Mucosa of descending colon (tissue), 3 donors: Measurements from ENCODE around the gene GIMAP8. TPM values are rescaled to one million over a fixed set of nuclear protein-coding genes. Genes with fewer than 3 reads are reported as not detected.

Source experiments
- ATAC-seq: fragments of 200-7000 bp; cut with Tn5 transposase; one replicate; pipeline ENCODE4 v1.9.1; 2020; ENCODE audit warnings: mild to moderate bottlenecking, moderate library complexity
- DNase-seq, 3 donors: peaks; one replicate each; pipeline ENCODE4 v3.0.0-alpha.2; 2020
- H3K36me3 ChIP-seq: fragments of 200-600 bp; one replicate; pipeline ENCODE4 v1.8.0; 2021; ENCODE audit warnings: low read depth, mild to moderate bottlenecking
- H3K4me1 ChIP-seq: fragments of 200-600 bp; one replicate; pipeline ENCODE4 v1.8.0; 2021; ENCODE audit warnings: low read depth, mild to moderate bottlenecking
- H3K4me3 ChIP-seq: fragments of 200-600 bp; one replicate; pipeline ENCODE4 v1.8.0; 2021; ENCODE audit warnings: mild to moderate bottlenecking
- H3K9me3 ChIP-seq: fragments of 200-600 bp; one replicate; pipeline ENCODE4 v1.8.0; 2021; ENCODE audit warnings: mild to moderate bottlenecking
- intact Hi-C, 2 donors: fragments of 100-400 bp; cut with DNase I in 1 of 2; cut with micrococcal nuclease in 1 of 2; formaldehyde crosslinking; loops; one replicate each; pipeline versions ENCODE4 v1.11.0 to v1.11.1; 2022; cut with DNase I, micrococcal nuclease
- total RNA-seq, 3 donors: library from RNA; stranded (reverse); fragmentation: NEBNext Ultra II Directional in 2 of 3; extraction: Animal tissue kit (Norgen Biotek cat#: 25700) in 2 of 3; gene quantifications; one replicate each; pipeline versions ENCODE4 v1.2.1 to v1.2.4, GENCODE V29; 2021 to 2023
- TF ChIP-seq, protein P1 (sequence below): fragments of 200-600 bp; IDR thresholded peaks from one replicate; pipeline ENCODE4 v1.8.0; 2022; ENCODE audit warnings: antibody characterized with exemption, mild to moderate bottlenecking
- donor health status: DM: no; HTN: no; CAD: no; lungs with moderate emphysema.
- donor health status: DM: no; HTN: no; CAD: no.
- donor health status: DM: no; HTN: yes; CAD: no.

GIMAP8 gene
- total RNA-seq, 3 donors from 2014 or later = 4.1 to 9.1 (median 5.5) TPM

DNA sequence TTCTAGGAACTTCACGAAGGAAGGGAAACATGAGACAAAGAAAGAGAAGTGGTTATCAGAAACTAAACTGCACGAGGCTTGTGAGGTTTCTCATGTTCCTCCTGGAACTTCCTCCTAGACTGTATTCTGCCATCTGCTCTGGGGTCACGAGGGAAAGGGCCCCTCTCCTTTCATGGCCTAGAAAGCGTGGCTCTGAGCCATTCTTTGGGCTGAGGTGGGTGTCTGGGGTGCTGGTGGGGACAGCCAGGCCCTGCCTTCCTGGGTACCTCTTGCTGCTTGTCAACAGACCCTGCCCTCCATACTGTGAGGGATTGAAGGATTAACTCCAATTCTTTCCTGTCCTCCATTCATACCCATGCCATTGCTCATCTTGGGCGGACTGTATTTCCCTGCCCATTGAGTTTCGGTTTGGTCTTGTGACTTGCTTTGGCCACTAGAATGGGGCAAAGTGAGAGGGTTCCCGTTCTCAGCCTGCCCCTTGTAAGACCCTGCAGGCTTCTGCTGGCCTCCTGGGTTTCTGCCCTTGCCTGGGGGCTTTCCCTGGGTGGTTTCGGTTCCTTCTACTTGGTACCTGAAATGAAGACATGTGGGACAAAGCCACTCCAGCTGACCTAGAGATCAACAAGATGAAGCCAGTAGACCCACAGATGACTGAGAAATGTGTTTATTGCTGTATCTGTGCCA is 14.9 kb upstream of the GIMAP8 start:
- TF ChIP-seq, protein P1, sequence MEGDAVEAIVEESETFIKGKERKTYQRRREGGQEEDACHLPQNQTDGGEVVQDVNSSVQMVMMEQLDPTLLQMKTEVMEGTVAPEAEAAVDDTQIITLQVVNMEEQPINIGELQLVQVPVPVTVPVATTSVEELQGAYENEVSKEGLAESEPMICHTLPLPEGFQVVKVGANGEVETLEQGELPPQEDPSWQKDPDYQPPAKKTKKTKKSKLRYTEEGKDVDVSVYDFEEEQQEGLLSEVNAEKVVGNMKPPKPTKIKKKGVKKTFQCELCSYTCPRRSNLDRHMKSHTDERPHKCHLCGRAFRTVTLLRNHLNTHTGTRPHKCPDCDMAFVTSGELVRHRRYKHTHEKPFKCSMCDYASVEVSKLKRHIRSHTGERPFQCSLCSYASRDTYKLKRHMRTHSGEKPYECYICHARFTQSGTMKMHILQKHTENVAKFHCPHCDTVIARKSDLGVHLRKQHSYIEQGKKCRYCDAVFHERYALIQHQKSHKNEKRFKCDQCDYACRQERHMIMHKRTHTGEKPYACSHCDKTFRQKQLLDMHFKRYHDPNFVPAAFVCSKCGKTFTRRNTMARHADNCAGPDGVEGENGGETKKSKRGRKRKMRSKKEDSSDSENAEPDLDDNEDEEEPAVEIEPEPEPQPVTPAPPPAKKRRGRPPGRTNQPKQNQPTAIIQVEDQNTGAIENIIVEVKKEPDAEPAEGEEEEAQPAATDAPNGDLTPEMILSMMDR = no peak
- no peaks in the 10 kb centered on the region for H3K4me1 ChIP-seq
- intact Hi-C loops = no loop called here
- H3K4me3 ChIP-seq = no peak overlapping the region
- H3K36me3 ChIP-seq = no peaks in the 10 kb centered on the region
- peak in 1 of 3 donors; percentile 55 for DNase-seq
- H3K9me3 ChIP-seq = no peaks in the 10 kb centered on the region
- peak; percentile 84 for ATAC-seq

DNA sequence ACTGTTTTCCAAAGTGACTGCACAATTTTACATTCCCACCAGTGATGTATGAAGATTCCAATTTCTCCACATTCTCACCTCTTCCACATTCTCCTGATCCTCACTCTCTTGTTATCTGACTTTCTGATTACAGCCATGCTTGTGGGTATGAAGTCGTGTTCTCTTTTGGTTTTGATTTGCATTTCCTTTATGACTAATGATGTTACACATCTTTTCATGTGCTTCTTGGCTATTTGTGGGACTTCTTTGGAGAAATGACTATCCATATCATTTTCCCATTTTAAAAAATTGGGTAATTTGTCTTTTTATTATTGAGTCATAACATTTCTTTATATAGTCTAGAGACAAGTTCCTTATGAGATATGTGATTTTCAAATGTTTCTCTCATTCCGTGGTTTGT is 10.5 kb upstream of the GIMAP8 start:
- H3K4me1 ChIP-seq = no peaks in the 10 kb centered on the region
- no peaks in the 10 kb centered on the region for H3K36me3 ChIP-seq
- ATAC-seq (no peak), DNase-seq (no peak)
- no peak overlapping the region for H3K4me3 ChIP-seq
- TF ChIP-seq, protein P1 = no peak
- H3K9me3 ChIP-seq = peaks cover 10% of the 10 kb centered on the region
- intact Hi-C loops = no loop called here

DNA sequence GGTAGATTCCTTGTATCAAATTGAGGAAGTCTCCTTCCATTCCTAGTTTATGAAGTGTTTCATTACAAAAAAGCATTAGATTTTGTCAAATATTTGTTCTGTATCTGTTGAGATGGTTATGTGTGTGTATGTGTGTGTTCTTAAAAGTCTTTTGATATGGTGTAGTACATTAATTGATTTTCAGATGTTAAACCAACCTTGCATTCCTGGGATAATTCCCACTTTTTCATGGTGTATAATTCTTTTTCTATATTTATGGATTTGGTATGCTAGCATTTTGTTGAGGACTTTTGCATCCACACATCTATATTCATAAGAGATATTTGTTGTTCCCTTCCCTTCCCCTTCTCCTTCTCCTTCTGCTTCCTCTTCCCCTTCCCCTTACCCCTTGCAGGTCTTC is 8.9 kb upstream of the GIMAP8 start:
- Histone ChIP-seq H3K4me3 (no peak overlapping the region), H3K36me3 (no peaks in the 10 kb centered on the region), H3K9me3 (peaks cover 10% of the 10 kb centered on the region), H3K4me1 (peaks cover 7% of the 10 kb centered on the region)
- intact Hi-C loops = no loop called here
- DNase-seq = no peak
- ATAC-seq = no peak
- TF ChIP-seq, protein P1 = no peak

DNA sequence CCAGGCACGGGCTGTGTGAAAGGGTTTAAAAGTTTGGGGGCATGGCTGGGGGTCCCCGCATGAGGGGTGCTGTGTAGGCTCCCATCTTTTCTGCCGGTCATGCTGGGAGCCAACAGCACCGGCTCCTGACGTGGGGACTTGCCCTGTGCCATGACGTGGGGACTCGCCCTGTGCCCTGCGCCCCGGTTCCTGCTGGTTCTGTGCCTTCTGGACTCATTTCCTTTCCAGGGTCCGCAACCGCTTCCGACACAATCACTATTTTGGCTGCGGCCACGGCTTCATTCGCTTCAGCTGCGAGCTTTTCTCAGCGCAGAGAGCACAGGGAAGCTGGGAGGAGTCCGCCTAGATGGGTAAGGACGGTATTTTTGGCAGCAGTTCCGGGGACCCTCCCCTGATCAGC is 7.6 kb upstream of the GIMAP8 start:
- intact Hi-C loops = no loop called here
- Histone ChIP-seq H3K4me1 (peaks cover 10% of the 10 kb centered on the region), H3K4me3 (no peak overlapping the region), H3K36me3 (no peaks in the 10 kb centered on the region), H3K9me3 (peaks cover 10% of the 10 kb centered on the region)
- ATAC-seq = no peak
- TF ChIP-seq, protein P1 = no peak
- no peak for DNase-seq

DNA sequence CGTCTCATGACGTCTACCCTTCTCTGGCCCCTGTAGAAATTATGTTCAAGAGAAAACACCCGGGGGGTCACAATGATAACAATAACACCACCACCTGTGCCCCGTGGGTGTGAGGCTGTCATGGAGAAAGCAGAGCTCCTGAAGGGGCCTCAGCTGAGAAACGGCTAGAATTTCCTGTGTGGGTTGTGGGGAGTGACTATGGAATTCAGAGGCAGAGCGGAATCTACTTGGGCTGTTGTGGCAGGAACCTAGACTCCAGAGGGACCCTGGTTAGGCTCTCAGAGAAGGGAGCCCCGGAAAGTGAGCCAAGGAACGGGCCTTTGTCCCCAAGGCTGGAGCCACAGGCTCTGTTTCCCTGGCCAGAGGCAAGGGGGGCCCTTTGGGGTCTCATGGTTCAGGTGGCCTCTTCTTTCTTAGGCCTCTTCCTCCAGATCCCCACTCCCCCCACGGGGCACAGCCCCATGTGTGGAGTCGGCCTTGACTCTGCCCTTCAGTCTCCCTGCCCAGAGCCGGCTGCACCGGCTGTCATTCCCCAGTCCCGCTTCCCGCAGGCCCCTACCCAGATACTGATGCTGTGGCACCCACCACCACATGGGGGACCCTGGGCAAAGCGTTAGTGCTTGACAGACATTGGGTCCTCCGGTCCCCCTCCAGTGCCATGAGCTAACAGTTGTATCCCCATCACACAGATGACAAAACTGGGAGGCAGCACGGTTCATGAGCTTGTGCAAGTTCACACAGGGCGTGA is 6.5 kb upstream of the GIMAP8 start:
- ATAC-seq = no peak
- H3K9me3 ChIP-seq = peaks cover 10% of the 10 kb centered on the region
- H3K36me3 ChIP-seq = no peaks in the 10 kb centered on the region
- no peak overlapping the region for H3K4me3 ChIP-seq
- TF ChIP-seq, protein P1 = no peak
- intact Hi-C loops = no loop called here
- DNase-seq = no peak
- H3K4me1 ChIP-seq = peaks cover 14% of the 10 kb centered on the region
